ENCODE data around the gene AGTRAP. TPM values are rescaled to one million over a fixed set of nuclear protein-coding genes. Genes with fewer than 3 reads are reported as not detected.

AGTRAP gene
- polyA plus RNA-seq, 3 donors = 420 to 938 (median 842) TPM

GRCh38 chr1:11764519-11764918 lies 28.6 kb downstream of the AGTRAP start:
- peaks cover 0 to 1% of the 10 kb centered on the region in 2 donors for H3K36me3 Mint-ChIP-seq
- TF ChIP-seq CTCF (IDR thresholded peaks at IDR 0.05) = no peak
- intact Hi-C loops (cut with micrococcal nuclease) = no loop called here
- no peaks in the 10 kb centered on the region for H3K9me3 ChIP-seq (replicated peaks in 1 of 2; ENCODE audit: control insufficient read depth in 1 of 2, insufficient read depth in 1 of 2, low read length in 2 of 2)
- H3K27me3 Mint-ChIP-seq (ENCODE audit: low read depth in 3 of 3) = peaks cover 11 to 35% (median 20%) of the 10 kb centered on the region in 3 donors
- no peaks in the 10 kb centered on the region for H4K20me1 ChIP-seq (ENCODE audit: insufficient read depth, low read length)
- peaks cover 9% of the 10 kb centered on the region for H3K4me1 Mint-ChIP-seq
- H3K36me3 ChIP-seq (replicated peaks in 1 of 2; ENCODE audit: control insufficient read depth in 1 of 2, insufficient read depth in 2 of 2, low read length in 2 of 2) = no peaks in the 10 kb centered on the region
- no peak overlapping the region for H3K4me3 ChIP-seq (replicated peaks in 1 of 3; ENCODE audit: low read depth in 2 of 3, low read length in 3 of 3)
- peaks cover 0 to 20% of the 10 kb centered on the region in 2 donors for H3K27me3 ChIP-seq (ENCODE audit: control insufficient read depth in 2 of 2, insufficient read depth in 2 of 2, low read length in 2 of 2)
- H3K79me2 ChIP-seq (ENCODE audit: insufficient read depth, low read length) = no peaks in the 10 kb centered on the region
- WGBS (ENCODE audit: insufficient coverage) = 84% methylated on average over 4 of the region's 7 CpGs
- H3K9ac ChIP-seq (ENCODE audit: insufficient read depth, low read length, poor library complexity, severe bottlenecking) = no peak overlapping the region
- peaks cover 5 to 11% of the 10 kb centered on the region in 2 donors for H3K4me1 ChIP-seq (ENCODE audit: control insufficient read depth in 1 of 2, insufficient read depth in 2 of 2, low read length in 2 of 2)
- peaks cover 0 to 2% (median 0%) of the 10 kb centered on the region in 7 donors for H3K9me3 Mint-ChIP-seq
- no peak overlapping the region for H3K4me2 ChIP-seq (replicated peaks; ENCODE audit: extremely low read depth, low read length, poor library complexity, severe bottlenecking)
- no peak overlapping the region for H3K27ac Mint-ChIP-seq
- no peak for DNase-seq
- H2AFZ ChIP-seq (ENCODE audit: insufficient read depth, low read depth, low read length, poor library complexity, severe bottlenecking) = no peak overlapping the region
- H3K4me3 Mint-ChIP-seq = no peak overlapping the region
- no peak overlapping the region for H3K27ac ChIP-seq (ENCODE audit: low read depth in 1 of 2, low read length in 2 of 2)

- Mint-ChIP-seq H3K27ac (no peak overlapping the region), H3K4me3 (no peak overlapping the region), H3K4me1 (peaks cover 9% of the 10 kb centered on the region), H3K27me3 (ENCODE audit: low read depth in 3 of 3) (peaks cover 11 to 26% (median 20%) of the 10 kb centered on the region in 3 donors), H3K9me3 (peaks cover 0 to 2% (median 0%) of the 10 kb centered on the region in 7 donors), H3K36me3 (peaks cover 0 to 1% of the 10 kb centered on the region in 2 donors)
- H3K27me3 ChIP-seq (ENCODE audit: control insufficient read depth in 2 of 2, insufficient read depth in 2 of 2, low read length in 2 of 2) = peaks cover 0 to 18% of the 10 kb centered on the region in 2 donors
- H2AFZ ChIP-seq (ENCODE audit: insufficient read depth, low read depth, low read length, poor library complexity, severe bottlenecking) = no peak overlapping the region
- H3K9ac ChIP-seq (ENCODE audit: insufficient read depth, low read length, poor library complexity, severe bottlenecking) = no peak overlapping the region
- H3K79me2 ChIP-seq (ENCODE audit: insufficient read depth, low read length) = no peaks in the 10 kb centered on the region
- no peaks in the 10 kb centered on the region for H3K9me3 ChIP-seq (replicated peaks in 1 of 2; ENCODE audit: control insufficient read depth in 1 of 2, insufficient read depth in 1 of 2, low read length in 2 of 2)
- no peaks in the 10 kb centered on the region for H4K20me1 ChIP-seq (ENCODE audit: insufficient read depth, low read length)
- peaks cover 5 to 11% of the 10 kb centered on the region in 2 donors for H3K4me1 ChIP-seq (ENCODE audit: control insufficient read depth in 1 of 2, insufficient read depth in 2 of 2, low read length in 2 of 2)
- no peaks in the 10 kb centered on the region for H3K36me3 ChIP-seq (replicated peaks in 1 of 2; ENCODE audit: control insufficient read depth in 1 of 2, insufficient read depth in 2 of 2, low read length in 2 of 2)
- WGBS (ENCODE audit: insufficient coverage) = 85% methylated on average over 12 of the region's 19 CpGs
- H3K27ac ChIP-seq (ENCODE audit: low read depth in 1 of 2, low read length in 2 of 2) = no peak overlapping the region
- no peak for TF ChIP-seq CTCF (IDR thresholded peaks at IDR 0.05)
- no peak overlapping the region for H3K4me3 ChIP-seq (replicated peaks in 1 of 3; ENCODE audit: low read depth in 2 of 3, low read length in 3 of 3)
- H3K4me2 ChIP-seq (replicated peaks; ENCODE audit: extremely low read depth, low read length, poor library complexity, severe bottlenecking) = no peak overlapping the region
- no peak for DNase-seq
- intact Hi-C loops (cut with micrococcal nuclease) = no loop called here
Measured at GRCh38 chr1:11765661-11766428, 29.9 kb downstream of the AGTRAP start.

Measured in CD14-positive monocyte (primary cell).